SK-N-SH treated with all-trans-retinoic acid at 6 μM for 48 hours (cell line): ENCODE measurements around the gene CHST11.

ENCODE experiments used
- ATAC-seq: fragments of 200-7000 bp; cut with Tn5 transposase; 3 replicates; pipeline ENCODE4 v1.9.1; 2020; ENCODE audit warnings: mild to moderate bottlenecking, moderate library complexity
- ARNTL ChIP-seq: fragments of 450-650 bp; formaldehyde crosslinking; IDR thresholded peaks from 2 replicates; pipeline ENCODE4 v1.5.0; 2020; ENCODE audit warnings: low read depth, mild to moderate bottlenecking, moderate library complexity, borderline replicate concordance
- BACH2 ChIP-seq: fragments of 250-450 bp; sonication (Bioruptor Pico); IDR thresholded peaks from 2 replicates; pipeline ENCODE4 v1.9.0; 2021; ENCODE audit warnings: mild to moderate bottlenecking, borderline replicate concordance
- CSDC2 ChIP-seq: fragments of 250-450 bp; sonication (Bioruptor Pico); IDR thresholded peaks from 2 replicates; pipeline ENCODE4 v1.5.0; 2020; ENCODE audit warnings: mild to moderate bottlenecking, moderate library complexity
- CSRNP3 ChIP-seq: fragments of 250-450 bp; sonication (Bioruptor Pico); IDR thresholded peaks from 2 replicates; pipeline ENCODE4 v1.5.1; 2021; ENCODE audit warnings: mild to moderate bottlenecking, moderate library complexity
- ESRRG ChIP-seq: fragments of 250-450 bp; sonication (Bioruptor Pico); IDR thresholded peaks from 2 replicates; pipeline ENCODE4 v1.6.1; 2021; ENCODE audit warnings: mild to moderate bottlenecking
- GLIS3 ChIP-seq: fragments of 250-450 bp; sonication (Bioruptor Pico); IDR thresholded peaks from 2 replicates; pipeline ENCODE4 v1.5.0; 2020; ENCODE audit warnings: mild to moderate bottlenecking, moderate library complexity
- ISL1 ChIP-seq: fragments of 250-450 bp; sonication (Bioruptor Pico); IDR thresholded peaks from 2 replicates; pipeline ENCODE4 v2.1.2; 2022; ENCODE audit warnings: mild to moderate bottlenecking, moderate library complexity
- OSR1 ChIP-seq: fragments of 250-450 bp; sonication (Bioruptor Pico); IDR thresholded peaks from 2 replicates; pipeline ENCODE4 v1.8.0; 2022; ENCODE audit warnings: moderate library complexity, mild to moderate bottlenecking, inconsistent platforms
- PPARA ChIP-seq: fragments of 250-450 bp; sonication (Bioruptor Pico); IDR thresholded peaks from 2 replicates; pipeline ENCODE4 v1.5.0; 2020; ENCODE audit warnings: mild to moderate bottlenecking, borderline replicate concordance
- RARB ChIP-seq: fragments of 250-450 bp; sonication (Bioruptor Pico); IDR thresholded peaks from 2 replicates; pipeline ENCODE4 v1.8.0; 2021; ENCODE audit warnings: mild to moderate bottlenecking, moderate library complexity
- SNAI2 ChIP-seq: fragments of 250-450 bp; sonication (Bioruptor Pico); IDR thresholded peaks from 2 replicates; pipeline ENCODE4 v1.5.0; 2020; ENCODE audit warnings: mild to moderate bottlenecking, moderate library complexity
- TCF4 ChIP-seq: fragments of 250-450 bp; sonication (Bioruptor Pico); IDR thresholded peaks from 2 replicates; pipeline ENCODE4 v1.8.0; 2021; ENCODE audit warnings: mild to moderate bottlenecking, moderate library complexity, borderline replicate concordance
- TOX ChIP-seq: fragments of 250-450 bp; sonication (Bioruptor Pico); IDR thresholded peaks from 2 replicates; pipeline ENCODE4 v1.8.0; 2021; ENCODE audit warnings: mild to moderate bottlenecking, moderate library complexity, borderline replicate concordance
- ZC3H10 ChIP-seq: fragments of 250-450 bp; sonication (Bioruptor Pico); IDR thresholded peaks from 2 replicates; pipeline ENCODE4 v1.5.1; 2021; ENCODE audit warnings: mild to moderate bottlenecking, moderate library complexity
- ZFP3 ChIP-seq: fragments of 250-450 bp; sonication (Bioruptor Pico); IDR thresholded peaks from 2 replicates; pipeline ENCODE4 v1.5.0; 2020; ENCODE audit warnings: mild to moderate bottlenecking, moderate library complexity
- ZFP30 ChIP-seq: fragments of 450-650 bp; formaldehyde crosslinking; IDR thresholded peaks from 2 replicates; pipeline ENCODE4 v1.5.0; 2022; ENCODE audit warnings: mild to moderate bottlenecking, moderate library complexity
- ZNF565 ChIP-seq: fragments of 450-650 bp; formaldehyde crosslinking; conservative IDR thresholded peaks from 2 replicates; pipeline ENCODE4 v1.5.0; 2020; ENCODE audit warnings: low read depth, mild to moderate bottlenecking, moderate library complexity
- ZNF70 ChIP-seq: fragments of 450-650 bp; formaldehyde crosslinking; IDR thresholded peaks from 2 replicates; pipeline ENCODE4 v1.5.0; 2020; ENCODE audit warnings: mild to moderate bottlenecking, moderate library complexity
- ZNF8 ChIP-seq: fragments of 450-650 bp; formaldehyde crosslinking; IDR thresholded peaks from 2 replicates; pipeline ENCODE4 v1.5.0; 2020; ENCODE audit warnings: mild to moderate bottlenecking, moderate library complexity
- TF ChIP-seq, protein P1 (sequence below): fragments of 250-450 bp; sonication (Bioruptor Pico); IDR thresholded peaks from 2 replicates; pipeline ENCODE4 v1.8.0; 2021; ENCODE audit warnings: low read depth, mild to moderate bottlenecking, moderate library complexity, borderline replicate concordance
- TF ChIP-seq, protein P2 (sequence below): fragments of 250-450 bp; sonication (Bioruptor Pico); IDR thresholded peaks from 2 replicates; pipeline ENCODE4 v1.8.0; 2020; ENCODE audit warnings: mild to moderate bottlenecking, moderate library complexity, borderline replicate concordance
- TF ChIP-seq, protein P3 (sequence below): fragments of 250-450 bp; sonication (Bioruptor Pico); IDR thresholded peaks from 2 replicates; pipeline ENCODE4 v1.5.0; 2020; ENCODE audit warnings: mild to moderate bottlenecking, moderate library complexity

Gene CHST11

GRCh38 chr12:104514092-104514810 is 57.5 kb downstream of the CHST11 start:
- no peak for TF ChIP-seq ZFP30 (CRISPR knock-in tag)
- no peak for TF ChIP-seq TOX
- no peak for TF ChIP-seq BACH2 (CRISPR knock-in tag)
- no peak for TF ChIP-seq CSRNP3 (CRISPR knock-in tag)
- no peak for TF ChIP-seq CSDC2 (CRISPR knock-in tag)
- TF ChIP-seq ISL1 (CRISPR knock-in tag), result no peak
- no peak for TF ChIP-seq GLIS3 (CRISPR knock-in tag)
- no peak for TF ChIP-seq ZC3H10 (CRISPR knock-in tag)
- no peak for TF ChIP-seq SNAI2 (CRISPR knock-in tag)
- TF ChIP-seq ZNF70 (CRISPR knock-in tag), result no peak
- no peak for TF ChIP-seq PPARA (CRISPR knock-in tag)
- TF ChIP-seq ZNF8 (CRISPR knock-in tag), result no peak
- no peak for TF ChIP-seq TCF4 (CRISPR knock-in tag)
- TF ChIP-seq ZNF565 (CRISPR knock-in tag), result no peak
- TF ChIP-seq OSR1 (CRISPR knock-in tag), result no peak
- TF ChIP-seq, protein P1, sequence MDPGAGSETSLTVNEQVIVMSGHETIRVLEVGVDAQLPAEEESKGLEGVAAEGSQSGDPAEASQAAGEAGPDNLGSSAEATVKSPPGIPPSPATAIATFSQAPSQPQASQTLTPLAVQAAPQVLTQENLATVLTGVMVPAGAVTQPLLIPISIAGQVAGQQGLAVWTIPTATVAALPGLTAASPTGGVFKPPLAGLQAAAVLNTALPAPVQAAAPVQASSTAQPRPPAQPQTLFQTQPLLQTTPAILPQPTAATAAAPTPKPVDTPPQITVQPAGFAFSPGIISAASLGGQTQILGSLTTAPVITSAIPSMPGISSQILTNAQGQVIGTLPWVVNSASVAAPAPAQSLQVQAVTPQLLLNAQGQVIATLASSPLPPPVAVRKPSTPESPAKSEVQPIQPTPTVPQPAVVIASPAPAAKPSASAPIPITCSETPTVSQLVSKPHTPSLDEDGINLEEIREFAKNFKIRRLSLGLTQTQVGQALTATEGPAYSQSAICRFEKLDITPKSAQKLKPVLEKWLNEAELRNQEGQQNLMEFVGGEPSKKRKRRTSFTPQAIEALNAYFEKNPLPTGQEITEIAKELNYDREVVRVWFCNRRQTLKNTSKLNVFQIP, result no peak
- ATAC-seq, result no peak

DNA sequence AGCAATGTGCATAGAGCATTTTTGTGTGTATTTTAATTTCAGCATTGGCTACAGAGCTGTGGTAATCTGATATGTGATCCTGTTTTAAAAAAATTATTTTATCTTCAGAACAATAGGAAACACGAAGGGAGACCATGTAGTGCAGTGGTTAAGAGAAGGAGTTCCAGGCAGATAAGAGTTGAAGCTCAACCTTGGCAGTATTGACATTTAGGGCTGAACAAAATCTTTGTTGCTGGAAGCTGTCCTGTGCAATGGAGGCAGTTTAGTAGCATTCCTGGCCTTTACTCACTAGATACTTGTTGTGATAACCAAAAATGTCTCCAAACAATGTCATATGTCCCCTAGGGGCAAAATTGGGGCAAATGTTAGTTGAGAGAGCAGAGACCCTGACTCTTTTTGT is 59.2 kb downstream of the CHST11 start:
- ATAC-seq, result no peak
- no peak for TF ChIP-seq ESRRG (CRISPR knock-in tag)
- no peak for TF ChIP-seq RARB (CRISPR knock-in tag)
- no peak for TF ChIP-seq ZC3H10 (CRISPR knock-in tag)
- TF ChIP-seq PPARA (CRISPR knock-in tag), result no peak
- TF ChIP-seq ZNF565 (CRISPR knock-in tag), result no peak
- no peak for TF ChIP-seq ZFP3
- TF ChIP-seq BACH2 (CRISPR knock-in tag), result no peak
- TF ChIP-seq, protein P2, sequence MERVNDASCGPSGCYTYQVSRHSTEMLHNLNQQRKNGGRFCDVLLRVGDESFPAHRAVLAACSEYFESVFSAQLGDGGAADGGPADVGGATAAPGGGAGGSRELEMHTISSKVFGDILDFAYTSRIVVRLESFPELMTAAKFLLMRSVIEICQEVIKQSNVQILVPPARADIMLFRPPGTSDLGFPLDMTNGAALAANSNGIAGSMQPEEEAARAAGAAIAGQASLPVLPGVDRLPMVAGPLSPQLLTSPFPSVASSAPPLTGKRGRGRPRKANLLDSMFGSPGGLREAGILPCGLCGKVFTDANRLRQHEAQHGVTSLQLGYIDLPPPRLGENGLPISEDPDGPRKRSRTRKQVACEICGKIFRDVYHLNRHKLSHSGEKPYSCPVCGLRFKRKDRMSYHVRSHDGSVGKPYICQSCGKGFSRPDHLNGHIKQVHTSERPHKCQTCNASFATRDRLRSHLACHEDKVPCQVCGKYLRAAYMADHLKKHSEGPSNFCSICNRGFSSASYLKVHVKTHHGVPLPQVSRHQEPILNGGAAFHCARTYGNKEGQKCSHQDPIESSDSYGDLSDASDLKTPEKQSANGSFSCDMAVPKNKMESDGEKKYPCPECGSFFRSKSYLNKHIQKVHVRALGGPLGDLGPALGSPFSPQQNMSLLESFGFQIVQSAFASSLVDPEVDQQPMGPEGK (CRISPR knock-in tag), result no peak
- no peak for TF ChIP-seq TOX
- TF ChIP-seq, protein P1, result no peak
- TF ChIP-seq ZFP30 (CRISPR knock-in tag), result no peak
- TF ChIP-seq, protein P3, sequence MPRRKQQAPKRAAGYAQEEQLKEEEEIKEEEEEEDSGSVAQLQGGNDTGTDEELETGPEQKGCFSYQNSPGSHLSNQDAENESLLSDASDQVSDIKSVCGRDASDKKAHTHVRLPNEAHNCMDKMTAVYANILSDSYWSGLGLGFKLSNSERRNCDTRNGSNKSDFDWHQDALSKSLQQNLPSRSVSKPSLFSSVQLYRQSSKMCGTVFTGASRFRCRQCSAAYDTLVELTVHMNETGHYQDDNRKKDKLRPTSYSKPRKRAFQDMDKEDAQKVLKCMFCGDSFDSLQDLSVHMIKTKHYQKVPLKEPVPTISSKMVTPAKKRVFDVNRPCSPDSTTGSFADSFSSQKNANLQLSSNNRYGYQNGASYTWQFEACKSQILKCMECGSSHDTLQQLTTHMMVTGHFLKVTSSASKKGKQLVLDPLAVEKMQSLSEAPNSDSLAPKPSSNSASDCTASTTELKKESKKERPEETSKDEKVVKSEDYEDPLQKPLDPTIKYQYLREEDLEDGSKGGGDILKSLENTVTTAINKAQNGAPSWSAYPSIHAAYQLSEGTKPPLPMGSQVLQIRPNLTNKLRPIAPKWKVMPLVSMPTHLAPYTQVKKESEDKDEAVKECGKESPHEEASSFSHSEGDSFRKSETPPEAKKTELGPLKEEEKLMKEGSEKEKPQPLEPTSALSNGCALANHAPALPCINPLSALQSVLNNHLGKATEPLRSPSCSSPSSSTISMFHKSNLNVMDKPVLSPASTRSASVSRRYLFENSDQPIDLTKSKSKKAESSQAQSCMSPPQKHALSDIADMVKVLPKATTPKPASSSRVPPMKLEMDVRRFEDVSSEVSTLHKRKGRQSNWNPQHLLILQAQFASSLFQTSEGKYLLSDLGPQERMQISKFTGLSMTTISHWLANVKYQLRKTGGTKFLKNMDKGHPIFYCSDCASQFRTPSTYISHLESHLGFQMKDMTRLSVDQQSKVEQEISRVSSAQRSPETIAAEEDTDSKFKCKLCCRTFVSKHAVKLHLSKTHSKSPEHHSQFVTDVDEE (CRISPR knock-in tag), result no peak
- TF ChIP-seq ZNF8 (CRISPR knock-in tag), result no peak
- TF ChIP-seq ARNTL (CRISPR knock-in tag), result no peak
- no peak for TF ChIP-seq CSDC2 (CRISPR knock-in tag)
- TF ChIP-seq ZNF70 (CRISPR knock-in tag), result no peak
- no peak for TF ChIP-seq CSRNP3 (CRISPR knock-in tag)
- no peak for TF ChIP-seq ISL1 (CRISPR knock-in tag)
- no peak for TF ChIP-seq OSR1 (CRISPR knock-in tag)
